SK-N-MC (cell line): Measurements from ENCODE around the gene IQCE.

Experiments
- EZH2 ChIP-seq: fragments of 200-600 bp; sonication (generic); IDR thresholded peaks from one replicate; pipeline ENCODE4 v1.6.1; 2017; ENCODE audit warnings: antibody characterized with exemption
- FOXP2 ChIP-seq: optimal IDR thresholded peaks from 2 replicates; pipeline ENCODE3; 2011; ENCODE audit warnings: mild to moderate bottlenecking, moderate library complexity; ENCODE audit not compliant: insufficient read depth; ENCODE audit errors: extremely low read length, control extremely low read depth
- POLR2AphosphoS5 ChIP-seq: IDR thresholded peaks from 2 replicates; pipeline ENCODE4 v1.6.1; 2012; ENCODE audit warnings: mild to moderate bottlenecking, low read depth, low read length, borderline replicate concordance

- TF ChIP-seq POLR2AphosphoS5 (no peak), FOXP2 (no peak), EZH2 (no peak)
Observed at GRCh38 chr7:2646680-2647571, 88.1 kb downstream of the IQCE start.
